ENCODE results near the gene TNNC1. TPM values are rescaled to one million over a fixed set of nuclear protein-coding genes. Genes with fewer than 3 reads are reported as not detected.

The TNNC1 gene
- total RNA-seq, 2 experiments from 2014 or later, result 0.57 to 3.2 TPM

DNA sequence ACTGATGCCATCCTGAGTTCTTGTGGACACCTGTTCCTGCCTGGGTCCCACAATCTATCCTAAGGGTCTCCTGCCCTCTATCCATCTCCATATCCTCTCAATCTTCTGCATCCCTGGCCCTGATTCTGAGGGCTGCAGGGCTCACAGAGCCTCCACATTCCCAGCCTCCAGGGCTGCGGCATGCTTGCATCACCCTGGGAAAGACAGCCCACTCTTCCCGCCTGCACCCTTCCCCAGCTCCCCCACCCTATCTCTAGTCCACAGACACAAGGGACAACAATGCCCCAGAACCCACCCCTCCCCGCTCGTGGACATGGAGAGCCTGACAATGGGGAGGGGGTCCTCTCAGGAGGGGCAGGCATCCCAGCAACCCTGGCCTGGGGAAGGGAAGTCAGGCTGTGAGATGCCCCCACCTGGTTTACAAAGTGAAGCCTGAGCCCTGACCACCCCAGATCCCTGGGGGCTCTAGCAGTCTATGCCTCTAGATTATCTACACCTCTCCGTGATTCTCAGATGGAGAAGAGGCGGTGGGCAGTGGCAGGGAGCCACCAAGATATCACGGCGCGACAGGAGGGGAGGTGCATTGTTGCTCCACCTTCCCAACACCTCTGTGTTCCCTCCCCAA, 19.2 kb downstream of the TNNC1 start:
- H2AFZ ChIP-seq (ENCODE audit: low read length), result peak overlapping the region; percentile 34; the same call in 1 of the 2 replicates
- no peak for TF ChIP-seq EZH2phosphoT487 (IDR thresholded peaks at IDR 0.05; ENCODE audit: borderline replicate concordance, low read depth, low read length)
- TF ChIP-seq, protein P1, sequence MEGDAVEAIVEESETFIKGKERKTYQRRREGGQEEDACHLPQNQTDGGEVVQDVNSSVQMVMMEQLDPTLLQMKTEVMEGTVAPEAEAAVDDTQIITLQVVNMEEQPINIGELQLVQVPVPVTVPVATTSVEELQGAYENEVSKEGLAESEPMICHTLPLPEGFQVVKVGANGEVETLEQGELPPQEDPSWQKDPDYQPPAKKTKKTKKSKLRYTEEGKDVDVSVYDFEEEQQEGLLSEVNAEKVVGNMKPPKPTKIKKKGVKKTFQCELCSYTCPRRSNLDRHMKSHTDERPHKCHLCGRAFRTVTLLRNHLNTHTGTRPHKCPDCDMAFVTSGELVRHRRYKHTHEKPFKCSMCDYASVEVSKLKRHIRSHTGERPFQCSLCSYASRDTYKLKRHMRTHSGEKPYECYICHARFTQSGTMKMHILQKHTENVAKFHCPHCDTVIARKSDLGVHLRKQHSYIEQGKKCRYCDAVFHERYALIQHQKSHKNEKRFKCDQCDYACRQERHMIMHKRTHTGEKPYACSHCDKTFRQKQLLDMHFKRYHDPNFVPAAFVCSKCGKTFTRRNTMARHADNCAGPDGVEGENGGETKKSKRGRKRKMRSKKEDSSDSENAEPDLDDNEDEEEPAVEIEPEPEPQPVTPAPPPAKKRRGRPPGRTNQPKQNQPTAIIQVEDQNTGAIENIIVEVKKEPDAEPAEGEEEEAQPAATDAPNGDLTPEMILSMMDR (conservative IDR thresholded peaks at IDR 0.05; ENCODE audit: low read length), result no peak
- CTCF ChIA-PET (ENCODE audit: unreplicated experiment), result no interaction called here
- no peaks in the 10 kb centered on the region for H3K9me2 ChIP-seq (ENCODE audit: insufficient read depth, low read length)
- DNase-seq (ENCODE audit: low spot score), result no peak
- H3K27ac ChIP-seq (ENCODE audit: low read depth, low read length, poor library complexity, severe bottlenecking), result no peak overlapping the region
- BruUV-seq (replicated peaks), result no TSS peak
- H3K36me3 ChIP-seq (ENCODE audit: insufficient read depth, low read length), result no peaks in the 10 kb centered on the region
- POLR2A ChIA-PET, result no interaction called here
- H3K4me1 ChIP-seq (ENCODE audit: insufficient read depth, low read length, poor library complexity, severe bottlenecking), result peaks cover 8% of the 10 kb centered on the region
- peak overlapping the region; percentile 11; the same call in 1 of the 2 replicates for H3K4me2 ChIP-seq (ENCODE audit: low read length)
- intact Hi-C loops (cut with micrococcal nuclease; ENCODE audit: unreplicated experiment), result no loop called here
- no peak overlapping the region for H3K4me3 ChIP-seq (ENCODE audit: low read depth, low read length, poor library complexity, severe bottlenecking)
- H4K20me1 ChIP-seq (ENCODE audit: insufficient read depth, low read length), result no peaks in the 10 kb centered on the region
- H3K9me3 ChIP-seq (ENCODE audit: low read length), result no peaks in the 10 kb centered on the region
- H3K79me2 ChIP-seq (ENCODE audit: insufficient read depth, low read depth, low read length), result no peaks in the 10 kb centered on the region

DNA sequence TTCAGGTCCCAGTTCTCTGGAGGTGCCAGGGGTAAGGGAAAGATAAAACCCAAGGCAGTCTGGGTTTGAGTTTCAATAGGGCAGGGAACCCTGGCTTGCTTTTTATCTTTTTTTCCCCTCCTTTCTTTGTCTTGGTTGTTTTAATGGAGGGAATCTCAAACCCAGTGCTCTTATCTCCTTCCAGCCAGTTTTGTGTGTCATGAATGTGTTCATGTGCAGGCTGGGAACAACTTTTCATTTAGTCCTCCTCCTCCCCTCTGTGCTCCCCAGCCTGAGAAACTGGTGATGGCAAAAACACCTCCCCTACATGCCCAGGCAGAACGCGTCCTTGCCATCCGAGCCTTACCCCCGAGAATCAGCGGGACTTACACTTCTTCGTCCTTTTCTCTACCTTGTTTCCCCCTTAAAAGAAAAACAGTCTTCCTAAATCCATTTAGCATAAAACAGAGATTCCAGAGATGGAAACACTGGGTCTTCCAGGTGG, 19.8 kb downstream of the TNNC1 start:
- CTCF ChIA-PET (ENCODE audit: unreplicated experiment), result interaction anchor here (1.2 kb wide), 1 partner anchor 778 kb away, joined by 3 read pairs; no protein-coding TSS in a partner anchor
- no peak overlapping the region for H3K27ac ChIP-seq (ENCODE audit: low read depth, low read length, poor library complexity, severe bottlenecking)
- no peaks in the 10 kb centered on the region for H3K36me3 ChIP-seq (ENCODE audit: insufficient read depth, low read length)
- H3K4me2 ChIP-seq (ENCODE audit: low read length), result no peak overlapping the region
- POLR2A ChIA-PET, result no interaction called here
- no peak overlapping the region for H2AFZ ChIP-seq (ENCODE audit: low read length)
- DNase-seq (ENCODE audit: low spot score), result no peak
- H3K79me2 ChIP-seq (ENCODE audit: insufficient read depth, low read depth, low read length), result no peaks in the 10 kb centered on the region
- intact Hi-C loops (cut with micrococcal nuclease; ENCODE audit: unreplicated experiment), result no loop called here
- no peaks in the 10 kb centered on the region for H3K9me2 ChIP-seq (ENCODE audit: insufficient read depth, low read length)
- TF ChIP-seq EZH2phosphoT487 (IDR thresholded peaks at IDR 0.05; ENCODE audit: borderline replicate concordance, low read depth, low read length), result no peak
- BruUV-seq (replicated peaks), result no TSS peak
- H3K4me3 ChIP-seq (ENCODE audit: low read depth, low read length, poor library complexity, severe bottlenecking), result no peak overlapping the region
- no peaks in the 10 kb centered on the region for H4K20me1 ChIP-seq (ENCODE audit: insufficient read depth, low read length)
- H3K4me1 ChIP-seq (ENCODE audit: insufficient read depth, low read length, poor library complexity, severe bottlenecking), result peaks cover 8% of the 10 kb centered on the region
- no peaks in the 10 kb centered on the region for H3K9me3 ChIP-seq (ENCODE audit: low read length)

DNA sequence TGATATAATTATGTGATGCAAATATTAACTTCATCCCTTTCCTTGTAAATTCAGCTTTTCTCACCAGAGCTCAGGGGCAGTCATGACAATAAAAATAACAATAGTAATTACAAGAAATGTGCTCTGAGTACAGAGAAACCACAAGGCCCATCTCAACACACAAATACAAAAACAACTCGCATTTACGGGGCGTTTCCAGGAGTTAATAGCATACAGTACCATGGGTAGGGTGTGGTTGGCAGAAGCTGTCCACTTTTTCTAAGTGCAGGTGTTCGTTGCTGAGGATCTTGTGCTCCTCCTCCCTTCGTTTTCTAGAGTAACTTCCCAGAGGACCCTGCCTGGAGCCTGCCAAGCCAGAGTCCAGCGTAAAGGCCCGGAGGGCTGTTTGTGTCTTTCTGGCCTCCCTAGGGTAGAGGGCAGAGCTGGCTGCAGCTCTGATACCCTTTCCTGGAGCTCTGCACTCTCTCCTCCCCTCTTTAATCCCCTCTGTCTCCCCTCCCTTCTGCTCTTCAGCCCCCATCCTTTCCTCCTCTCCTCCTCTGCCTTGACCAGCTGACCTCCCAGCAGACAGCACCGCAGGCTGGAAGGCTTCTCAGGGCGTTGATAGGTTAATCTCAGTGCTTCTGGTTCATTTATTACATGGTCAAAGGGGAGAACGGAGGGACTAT, 20.4 kb downstream of the TNNC1 start:
- no peak for TF ChIP-seq EZH2phosphoT487 (IDR thresholded peaks at IDR 0.05; ENCODE audit: borderline replicate concordance, low read depth, low read length)
- TF ChIP-seq, protein P1 (conservative IDR thresholded peaks at IDR 0.05; ENCODE audit: low read length), result no peak
- Histone ChIP-seq H3K9me2 (ENCODE audit: insufficient read depth, low read length) (no peaks in the 10 kb centered on the region), H3K79me2 (ENCODE audit: insufficient read depth, low read depth, low read length) (no peaks in the 10 kb centered on the region), H3K4me1 (ENCODE audit: insufficient read depth, low read length, poor library complexity, severe bottlenecking) (peaks cover 8% of the 10 kb centered on the region), H3K4me2 (ENCODE audit: low read length) (no peak overlapping the region), H3K4me3 (ENCODE audit: low read depth, low read length, poor library complexity, severe bottlenecking) (no peak overlapping the region), H4K20me1 (ENCODE audit: insufficient read depth, low read length) (no peaks in the 10 kb centered on the region), H2AFZ (ENCODE audit: low read length) (no peak overlapping the region), H3K36me3 (ENCODE audit: insufficient read depth, low read length) (no peaks in the 10 kb centered on the region), H3K27ac (ENCODE audit: low read depth, low read length, poor library complexity, severe bottlenecking) (no peak overlapping the region), H3K9me3 (ENCODE audit: low read length) (no peaks in the 10 kb centered on the region)
- DNase-seq (ENCODE audit: low spot score), result no peak
- intact Hi-C loops (cut with micrococcal nuclease; ENCODE audit: unreplicated experiment), result no loop called here
- ChIA-PET CTCF (ENCODE audit: unreplicated experiment) (interaction anchor here (1.2 kb wide), 1 partner anchor 778 kb away, joined by 3 read pairs; no protein-coding TSS in a partner anchor), POLR2A (interaction anchor here (1.1 kb wide), 1 partner anchor 23 kb away, joined by 3 read pairs; no protein-coding TSS in a partner anchor)
- no TSS peak for BruUV-seq (replicated peaks)
